Gastroesophageal sphincter (tissue), 4 donors: Measurements from ENCODE around the gene MYL12A. TPM values are rescaled to one million over a fixed set of nuclear protein-coding genes. Genes with fewer than 3 reads are reported as not detected.

Source experiments
- ATAC-seq: fragments of 150-250 bp; one replicate; pipeline ENCODE4 v1.9.1; 2016; ENCODE audit warnings: mild to moderate bottlenecking, moderate library complexity
- H3K27ac ChIP-seq, 4 donors: fragments of 200-600 bp; sonication (generic) in 3 of 4; 1 replicate in 3 of 4; 2 replicates in 1 of 4; pipeline ENCODE4 v1.5.1; 2016 to 2019
- H3K27me3 ChIP-seq: fragments of 200-600 bp; sonication (generic); one replicate; pipeline ENCODE4 v1.5.1; 2019
- H3K36me3 ChIP-seq, 2 donors: fragments of 200-600 bp; sonication (generic); one replicate each; pipeline ENCODE4 v1.5.1; 2019; ENCODE audit warnings: control low read depth in 1 of 2
- H3K4me1 ChIP-seq, 3 donors: fragments of 200-600 bp; sonication (generic); 1 replicate in 2 of 3; 2 replicates in 1 of 3; pipeline ENCODE4 v1.5.1; 2016 to 2019; ENCODE audit warnings: control low read depth in 2 of 3
- H3K4me3 ChIP-seq, 2 donors: fragments of 200-600 bp; sonication (generic); one replicate each; pipeline ENCODE4 v1.5.1; 2019; ENCODE audit warnings: mild to moderate bottlenecking in 1 of 2, moderate library complexity in 1 of 2
- H3K9me3 ChIP-seq, 3 donors: fragments of 200-600 bp; sonication (generic); one replicate each; pipeline ENCODE4 v1.5.1; 2017 to 2019; ENCODE audit warnings: control low read depth in 2 of 3
- EP300 ChIP-seq: sonication (generic); formaldehyde crosslinking; IDR thresholded peaks from one replicate; pipeline ENCODE4 v1.6.1; 2017; ENCODE audit warnings: antibody characterized with exemption, mild to moderate bottlenecking
- POLR2A ChIP-seq, 2 donors: fragments of 450-650 bp; IDR thresholded peaks; one replicate each; pipeline ENCODE4 v1.6.1; 2017; ENCODE audit warnings: antibody characterized with exemption in 2 of 2, mild to moderate bottlenecking in 2 of 2, moderate library complexity in 1 of 2
- POLR2AphosphoS5 ChIP-seq: sonication (generic); formaldehyde crosslinking; IDR thresholded peaks from one replicate; pipeline ENCODE4 v1.6.1; 2017; ENCODE audit warnings: antibody characterized with exemption
- WGBS, 2 donors: methylation state at CpG; one replicate each; pipeline ENCODE4 v1.1.5; 2018; ENCODE audit warnings: low coverage in 1 of 2; 5-methylcytosine and 5-hydroxymethylcytosine counted together
- total RNA-seq, 4 donors: library from RNA; depleted of rRNA; stranded (reverse); fragments of >200 nt; gene quantifications; one replicate each; pipeline ENCODE4 v1.1.0, GENCODE V29; 2016
- TF ChIP-seq, protein P1 (sequence below), 4 experiments: fragments of 200-600 bp in 2 of 4; fragments of 450-650 bp in 2 of 4; sonication (generic) in 1 of 4; IDR thresholded peaks; one replicate each; pipeline ENCODE4 v1.5.1; 2017 to 2019; ENCODE audit warnings: antibody characterized with exemption in 4 of 4, mild to moderate bottlenecking in 2 of 4, moderate library complexity in 2 of 4

MYL12A gene
- total RNA-seq, 4 donors from 2014 or later, result 193 to 582 (median 307) TPM

DNA sequence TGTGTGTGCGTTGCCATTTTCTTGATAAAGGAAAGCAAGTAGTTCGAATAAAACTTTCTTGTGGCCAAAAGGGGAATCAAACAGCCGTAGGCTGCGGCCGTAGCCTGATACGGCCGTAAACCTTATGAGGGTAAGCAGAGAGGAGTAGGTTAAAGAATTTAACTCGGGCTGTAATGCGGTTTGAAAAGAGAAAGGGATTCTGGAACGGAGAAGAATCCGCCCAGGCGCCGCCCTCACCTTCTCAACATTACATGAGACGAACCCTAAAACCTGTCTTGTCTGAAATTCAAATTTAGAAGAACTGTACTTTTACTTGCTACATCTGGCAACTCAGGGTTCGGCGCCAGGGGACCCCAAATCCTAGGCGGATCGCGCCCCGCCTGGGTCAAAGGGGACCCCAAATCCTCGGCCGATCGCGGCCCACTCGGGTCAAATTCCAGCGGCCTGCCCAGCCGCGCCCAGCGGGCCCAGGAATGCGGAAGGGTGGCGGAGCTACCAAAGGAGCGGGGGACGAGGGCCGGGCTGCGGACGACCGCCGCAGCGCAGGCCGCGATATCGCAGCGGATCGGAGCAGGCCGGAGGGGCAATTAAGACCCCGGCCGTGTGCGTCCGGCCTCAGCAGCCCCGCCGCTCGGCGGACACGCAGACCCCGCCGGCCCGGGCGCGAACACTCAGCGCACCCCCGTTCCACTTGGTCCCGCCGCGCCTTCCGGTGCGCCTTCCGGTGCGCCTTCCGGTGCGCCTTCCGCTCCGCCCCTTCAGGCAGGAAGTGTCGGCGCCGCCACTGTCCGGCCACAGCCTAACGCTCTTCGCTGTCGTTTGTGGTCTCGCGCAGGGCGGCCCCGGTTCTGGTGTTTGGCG is 14.0 kb downstream of the MYL12A start, which contains the start of gene MYL12B:
TSS of gene MYL12B (plus strand) at position 761 of the 861 bp plus-strand sequence. CDS start 10,766 bp downstream, outside the sequence.
- TF ChIP-seq, protein P1, sequence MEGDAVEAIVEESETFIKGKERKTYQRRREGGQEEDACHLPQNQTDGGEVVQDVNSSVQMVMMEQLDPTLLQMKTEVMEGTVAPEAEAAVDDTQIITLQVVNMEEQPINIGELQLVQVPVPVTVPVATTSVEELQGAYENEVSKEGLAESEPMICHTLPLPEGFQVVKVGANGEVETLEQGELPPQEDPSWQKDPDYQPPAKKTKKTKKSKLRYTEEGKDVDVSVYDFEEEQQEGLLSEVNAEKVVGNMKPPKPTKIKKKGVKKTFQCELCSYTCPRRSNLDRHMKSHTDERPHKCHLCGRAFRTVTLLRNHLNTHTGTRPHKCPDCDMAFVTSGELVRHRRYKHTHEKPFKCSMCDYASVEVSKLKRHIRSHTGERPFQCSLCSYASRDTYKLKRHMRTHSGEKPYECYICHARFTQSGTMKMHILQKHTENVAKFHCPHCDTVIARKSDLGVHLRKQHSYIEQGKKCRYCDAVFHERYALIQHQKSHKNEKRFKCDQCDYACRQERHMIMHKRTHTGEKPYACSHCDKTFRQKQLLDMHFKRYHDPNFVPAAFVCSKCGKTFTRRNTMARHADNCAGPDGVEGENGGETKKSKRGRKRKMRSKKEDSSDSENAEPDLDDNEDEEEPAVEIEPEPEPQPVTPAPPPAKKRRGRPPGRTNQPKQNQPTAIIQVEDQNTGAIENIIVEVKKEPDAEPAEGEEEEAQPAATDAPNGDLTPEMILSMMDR (IDR thresholded peaks at IDR 0.05), result peak in 2 of 4 experiments; percentile 5 to 22
- TF ChIP-seq POLR2AphosphoS5 (peak; percentile 80), EP300 (no peak), POLR2A (IDR thresholded peaks at IDR 0.05) (peak; percentile 57 to 73)
- Histone ChIP-seq H3K36me3 (peaks cover 0 to 24% of the 10 kb centered on the region in 2 donors), H3K9me3 (no peaks in the 10 kb centered on the region), H3K4me3 (peak within 1 kb of the TSS; percentile 88 to 92), H3K27ac (peak within 1 kb of the TSS; percentile 93 to 97 (median 94)), H3K4me1 (peaks cover 26 to 62% (median 34%) of the 10 kb centered on the region in 3 donors), H3K27me3 (no peaks in the 10 kb centered on the region)
- WGBS, 2 donors, result 1 to 3% methylated on average over 14 of the region's 84 CpGs
- ATAC-seq, result peak; percentile 95

DNA sequence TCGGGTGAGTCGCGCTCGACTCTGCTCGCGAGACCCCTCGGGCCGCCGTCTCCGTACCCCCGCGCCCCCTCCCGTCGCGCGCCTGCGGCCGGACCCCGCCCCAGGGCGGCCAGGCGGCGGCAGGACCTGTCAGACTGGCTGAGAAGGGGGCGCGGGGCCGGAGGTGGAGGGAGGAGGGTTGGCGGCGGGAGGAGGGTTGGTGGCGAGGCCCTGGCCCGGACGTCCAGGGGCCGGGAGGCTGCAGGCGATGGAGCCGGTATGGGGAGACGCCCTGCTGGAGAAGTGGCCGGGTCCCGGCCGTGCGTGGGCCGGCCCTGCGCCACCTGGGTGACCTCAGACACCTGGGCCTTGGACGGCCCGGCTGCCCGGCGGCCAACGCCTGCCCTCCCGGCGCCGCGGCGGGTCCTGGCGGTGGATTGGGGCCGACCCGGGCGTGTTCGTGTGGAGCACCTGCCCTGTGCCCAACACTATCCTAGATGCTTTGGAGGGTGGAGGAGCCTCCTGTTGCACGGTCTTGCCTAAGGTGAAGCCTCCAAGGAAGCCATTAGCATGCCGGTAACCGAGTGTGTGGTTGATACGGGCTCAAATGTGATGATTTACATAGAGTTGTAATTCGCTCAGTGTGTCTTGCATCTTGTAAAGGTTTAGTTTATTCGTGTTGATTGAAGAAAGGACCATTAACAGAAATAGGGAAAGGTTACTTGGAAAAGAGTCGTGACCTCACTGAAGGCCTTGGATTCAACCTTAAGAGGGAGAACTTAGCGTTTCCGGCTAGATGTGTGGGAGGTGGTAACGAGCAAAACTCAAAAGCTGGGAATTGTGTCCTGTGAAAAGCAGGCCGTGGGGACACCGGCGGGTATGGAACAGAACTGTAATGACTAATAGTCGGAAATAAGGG is 14.9 kb downstream of the MYL12A start:
- H3K4me1 ChIP-seq, result peaks cover 24 to 62% (median 34%) of the 10 kb centered on the region in 3 donors

DNA sequence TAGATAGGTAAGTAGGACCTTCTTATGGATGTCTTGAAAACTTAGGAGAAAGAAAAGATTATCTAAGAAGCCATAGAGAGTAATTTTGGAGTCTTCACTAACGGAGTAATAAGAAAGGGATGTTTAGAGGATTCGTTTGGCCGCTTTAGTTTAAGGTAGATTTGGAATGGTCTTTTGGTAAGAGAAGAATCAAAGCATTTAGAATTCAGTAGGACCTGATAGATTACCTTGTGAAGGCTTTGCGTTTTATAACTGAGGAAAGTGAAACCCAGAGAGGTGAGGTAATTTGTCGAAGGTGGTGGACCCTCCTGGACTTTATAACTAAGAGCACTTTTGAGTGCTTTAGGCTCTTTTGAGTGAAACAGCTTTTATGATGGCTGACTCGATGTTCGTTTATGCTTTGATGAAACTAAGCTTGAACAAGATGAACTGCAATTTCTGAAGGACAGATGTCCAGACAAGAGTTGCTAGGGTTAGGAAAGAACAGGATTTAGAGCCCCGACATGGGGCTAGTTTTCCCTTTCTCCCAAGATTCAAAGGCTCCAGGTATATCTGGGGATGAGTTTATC is 15.6 kb downstream of the MYL12A start:
- Histone ChIP-seq H3K4me3 (peak overlapping the region; percentile 88 to 92), H3K4me1 (peaks cover 28 to 62% (median 38%) of the 10 kb centered on the region in 3 donors), H3K9me3 (no peaks in the 10 kb centered on the region), H3K27me3 (no peaks in the 10 kb centered on the region), H3K27ac (peak overlapping the region; percentile 93 to 97 (median 94)), H3K36me3 (peaks cover 0 to 8% of the 10 kb centered on the region in 2 donors)
- TF ChIP-seq, protein P1 (IDR thresholded peaks at IDR 0.05), result no peak
- TF ChIP-seq POLR2AphosphoS5 (no peak), EP300 (no peak), POLR2A (IDR thresholded peaks at IDR 0.05) (no peak)
- WGBS, 2 donors, result 30 to 39% methylated on average over 8 of the region's 8 CpGs
- ATAC-seq, result no peak

More for the DNA sequence above, 14.9 kb downstream of the MYL12A start:
- Histone ChIP-seq H3K36me3 (peaks cover 0 to 15% of the 10 kb centered on the region in 2 donors), H3K9me3 (no peaks in the 10 kb centered on the region), H3K27me3 (no peaks in the 10 kb centered on the region), H3K27ac (peak overlapping the region; percentile 93 to 97 (median 94)), H3K4me3 (peak overlapping the region; percentile 88 to 92)
- TF ChIP-seq, protein P1 (IDR thresholded peaks at IDR 0.05), result no peak
- TF ChIP-seq POLR2A (IDR thresholded peaks at IDR 0.05), result peak in 1 of 2 donors; percentile 10
- ATAC-seq, result peak; percentile 56
- WGBS, 2 donors, result 0 to 2% methylated on average over 4 to 13 of the region's 69 CpGs

DNA sequence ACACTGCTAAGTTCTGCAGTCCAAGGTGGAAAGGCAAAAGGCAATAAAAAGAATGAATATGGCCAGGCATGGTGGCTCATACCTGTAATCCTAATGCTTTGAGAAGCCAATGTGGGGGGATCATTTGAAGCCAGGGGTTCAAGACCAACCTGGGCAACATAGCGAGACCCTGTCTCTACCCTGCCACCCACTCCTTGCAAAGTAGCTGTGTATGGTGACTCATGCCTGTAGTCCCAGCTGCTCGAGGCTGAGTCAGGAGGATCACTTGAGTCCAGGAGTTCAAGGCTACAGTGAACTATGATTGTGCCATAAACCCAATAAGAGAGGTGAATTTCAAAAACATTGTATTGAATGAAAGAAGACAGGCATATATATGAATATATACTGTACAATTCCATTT is 16.8 kb downstream of the MYL12A start:
- H3K27me3 ChIP-seq, result no peaks in the 10 kb centered on the region
- no peaks in the 10 kb centered on the region for H3K36me3 ChIP-seq
- no peak for ATAC-seq
- TF ChIP-seq, protein P1 (IDR thresholded peaks at IDR 0.05), result no peak
- TF ChIP-seq POLR2A (IDR thresholded peaks at IDR 0.05) (no peak), POLR2AphosphoS5 (no peak), EP300 (no peak)
- H3K4me1 ChIP-seq, result peaks cover 36 to 74% (median 39%) of the 10 kb centered on the region in 3 donors
- no peak overlapping the region for H3K27ac ChIP-seq
- H3K9me3 ChIP-seq, result no peaks in the 10 kb centered on the region
- 49% methylated on average over 2 of the region's 2 CpGs; no CpG with 5 or more reads in 1 of the 2 donors for WGBS, 2 donors
- H3K4me3 ChIP-seq, result peak overlapping the region in 1 of 2 donors; percentile 88
